COLO829 (cell line): ENCODE results near the gene TMEM72.
A peak's percentile ranks its signal among the peaks of the same experiment; 100 is the strongest.

Experiments
- DNase-seq: peaks from one replicate; pipeline ENCODE4 v3.0.0; 2012; ENCODE audit warnings: low spot score

TMEM72 gene

GRCh38 chr10:44920252-44920651 is 9.1 kb downstream of the TMEM72 start:
- no peak for DNase-seq

- DNase-seq = no peak
Observed at GRCh38 chr10:44921061-44921460, 9.9 kb downstream of the TMEM72 start.

DNA sequence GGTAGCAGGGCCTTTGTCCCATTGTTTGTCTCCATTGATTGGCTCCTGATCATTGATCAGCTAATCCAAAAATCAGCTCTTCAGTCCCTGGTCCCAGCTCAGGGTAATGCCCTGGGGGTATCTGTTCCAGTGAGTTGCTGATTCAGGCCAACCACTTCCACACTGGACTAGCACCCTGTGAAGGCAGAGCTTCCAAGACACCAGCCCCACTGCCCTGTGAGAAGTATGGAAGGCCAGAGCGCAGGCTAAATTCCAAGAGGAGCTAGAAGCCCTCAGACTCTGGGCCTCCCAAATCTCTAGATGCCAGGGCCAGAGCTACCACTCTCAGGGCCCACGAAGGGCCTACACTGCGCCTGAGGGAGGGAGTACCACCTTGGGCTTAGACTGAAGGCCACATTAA is 10.4 kb downstream of the TMEM72 start:
- DNase-seq = no peak

GRCh38 chr10:44922021-44922420 is 10.9 kb downstream of the TMEM72 start:
- no peak for DNase-seq

DNA sequence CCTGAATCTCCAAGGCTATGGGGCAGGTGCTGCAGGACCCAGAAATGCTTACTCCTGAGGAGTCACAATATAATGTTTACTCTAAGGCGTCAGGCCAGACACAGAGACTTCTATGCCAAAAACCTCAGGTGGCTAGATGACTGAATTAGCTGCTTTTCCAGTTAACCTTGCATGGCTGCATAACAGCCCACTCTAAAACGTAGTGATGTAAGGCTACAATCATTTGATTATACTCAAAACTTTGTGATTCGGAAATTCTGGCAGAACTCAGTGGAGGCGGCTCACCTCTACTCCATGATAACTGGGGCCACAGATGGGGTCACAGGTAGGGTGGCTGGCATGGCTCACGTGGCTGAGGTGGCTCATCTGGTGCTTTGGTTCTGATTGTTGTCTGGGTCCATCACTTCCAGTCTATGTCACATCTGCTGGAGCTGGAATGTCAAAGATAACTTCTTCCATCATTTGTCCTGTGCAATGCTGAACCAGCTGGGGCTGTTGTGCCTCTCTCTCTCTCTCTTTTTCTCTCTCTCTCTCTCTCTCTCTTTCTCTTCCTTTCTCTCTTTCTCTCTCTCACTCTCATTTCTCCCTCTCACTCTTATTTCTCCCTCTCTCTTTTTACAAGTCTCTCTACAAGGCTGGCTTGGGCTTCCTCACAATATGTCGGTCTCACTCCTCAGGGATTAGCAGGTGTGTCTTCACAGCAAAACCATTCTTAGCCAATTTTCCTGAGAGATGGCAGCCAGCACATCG is 11.8 kb downstream of the TMEM72 start:
- DNase-seq = no peak

GRCh38 chr10:44923611-44924010 is 12.5 kb downstream of the TMEM72 start:
- no peak for DNase-seq

GRCh38 chr10:44924261-44925040 is 13.3 kb downstream of the TMEM72 start:
- no peak for DNase-seq

DNA sequence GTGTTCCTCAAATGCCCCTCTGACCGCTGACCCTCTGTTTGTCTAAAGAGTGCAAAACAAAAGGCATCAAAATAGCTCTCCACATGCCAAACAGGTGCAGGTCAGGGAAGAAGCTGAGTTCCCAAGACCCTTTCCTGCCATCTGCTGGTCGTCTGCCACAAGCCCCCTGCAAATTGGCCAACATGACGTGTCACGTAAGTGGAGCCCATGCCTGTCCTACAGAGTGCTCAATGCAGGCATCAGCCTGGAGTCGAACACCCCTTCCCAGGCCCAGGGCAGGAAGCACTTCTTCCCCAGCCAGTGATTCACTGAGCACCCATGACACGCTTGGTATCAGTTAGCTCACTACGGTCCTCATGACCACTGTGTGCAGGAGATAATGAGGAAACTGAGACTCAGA is 14.1 kb downstream of the TMEM72 start:
- DNase-seq = no peak

GRCh38 chr10:44925811-44926750 is 14.9 kb downstream of the TMEM72 start:
- DNase-seq = no peak

- no peak for DNase-seq
Observed at GRCh38 chr10:44926751-44927351, 15.7 kb downstream of the TMEM72 start.

- no peak for DNase-seq
Observed at GRCh38 chr10:44927352-44927751, 16.2 kb downstream of the TMEM72 start.

DNA sequence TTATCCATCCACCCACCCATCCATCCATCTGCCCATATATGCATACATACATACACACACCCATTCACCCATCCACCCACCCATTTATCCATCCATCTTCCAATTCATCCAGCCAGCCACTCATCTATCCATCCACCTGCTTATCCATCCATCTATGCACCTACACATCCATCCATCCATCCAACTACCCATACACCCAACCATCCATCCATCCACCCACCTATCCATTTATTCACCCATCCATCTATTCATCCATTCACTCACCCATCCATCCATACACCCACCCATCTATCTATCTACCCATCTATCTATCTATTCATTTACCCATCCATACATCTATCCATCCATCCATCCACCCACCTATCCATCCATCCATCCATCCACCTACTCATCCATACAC is 17.3 kb downstream of the TMEM72 start:
- DNase-seq = no peak

DNA sequence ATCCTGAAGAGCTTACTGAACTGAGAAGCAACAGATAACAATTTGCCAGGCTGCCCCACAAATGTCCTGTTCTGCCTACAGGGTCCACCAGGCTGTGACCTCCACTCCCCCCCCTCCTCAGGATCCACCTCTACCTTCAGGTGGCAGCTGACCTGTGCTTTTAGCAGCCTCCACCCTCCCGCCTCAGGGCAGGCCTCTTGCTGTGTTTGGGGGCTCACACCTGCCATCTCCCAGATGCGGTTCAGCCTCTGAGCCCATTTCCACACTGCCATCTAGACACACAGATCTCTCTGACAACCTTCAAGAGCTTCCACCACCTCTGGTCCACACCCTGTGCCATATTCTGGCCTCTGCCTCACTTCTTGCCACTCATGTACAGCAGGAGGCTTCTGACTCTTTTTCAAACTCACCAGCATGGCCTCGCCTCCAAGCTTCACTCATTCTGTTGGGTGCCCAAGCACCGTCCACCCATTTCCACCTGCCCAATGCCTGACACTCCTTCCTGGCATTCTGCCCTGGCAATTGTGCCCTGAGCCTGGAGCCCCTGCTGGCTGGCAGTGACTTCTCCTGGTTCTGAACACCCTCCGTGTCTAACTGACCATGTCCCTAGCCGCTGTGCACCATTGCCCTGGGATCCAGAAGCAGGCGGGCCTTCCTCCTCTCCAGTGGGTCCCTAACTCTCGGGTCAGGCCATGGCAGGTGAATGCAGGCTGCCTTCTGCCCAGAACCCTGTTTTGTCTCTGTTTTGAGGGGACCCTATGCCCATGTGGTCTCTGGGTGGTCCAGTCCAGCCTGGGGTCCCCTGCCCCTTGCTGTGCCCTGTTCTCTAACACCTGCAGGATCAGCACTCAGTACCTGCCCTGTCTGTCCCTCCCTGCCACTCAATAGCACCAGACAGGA is 18.5 kb downstream of the TMEM72 start:
- no peak for DNase-seq

DNA sequence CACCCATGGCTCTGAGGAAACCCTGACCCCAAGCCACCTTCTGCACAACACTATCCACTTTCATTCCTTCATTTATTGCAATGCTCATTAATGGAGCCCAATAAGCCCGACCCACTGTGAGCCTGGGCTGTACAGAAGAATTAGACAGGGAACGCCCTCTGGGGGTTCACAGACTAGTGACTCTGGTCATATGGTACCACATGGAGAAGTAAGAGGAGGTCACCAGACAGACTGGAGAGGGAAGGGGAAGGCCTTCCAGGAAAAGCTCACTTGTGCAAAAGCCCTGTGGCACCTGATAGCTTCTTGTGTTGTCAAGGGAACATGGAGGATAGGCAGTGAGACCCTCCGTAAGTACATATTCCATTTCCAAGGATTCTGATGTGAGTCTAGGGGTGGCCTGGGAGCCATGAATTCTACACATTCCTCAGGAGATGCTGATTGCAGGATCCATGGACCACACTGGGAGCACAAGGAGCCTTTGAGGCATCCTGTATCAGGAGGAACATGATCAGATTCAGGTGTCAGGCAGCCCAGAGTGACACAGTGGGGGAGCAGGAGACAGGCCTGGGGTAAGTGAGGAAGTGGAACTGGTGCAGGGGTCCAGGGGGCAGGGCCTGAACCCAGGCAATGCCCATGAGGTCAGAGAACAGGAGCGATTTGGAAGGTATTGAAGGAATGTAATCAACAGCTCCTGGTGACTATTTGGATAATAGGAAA is 19.9 kb downstream of the TMEM72 start:
- no peak for DNase-seq

DNA sequence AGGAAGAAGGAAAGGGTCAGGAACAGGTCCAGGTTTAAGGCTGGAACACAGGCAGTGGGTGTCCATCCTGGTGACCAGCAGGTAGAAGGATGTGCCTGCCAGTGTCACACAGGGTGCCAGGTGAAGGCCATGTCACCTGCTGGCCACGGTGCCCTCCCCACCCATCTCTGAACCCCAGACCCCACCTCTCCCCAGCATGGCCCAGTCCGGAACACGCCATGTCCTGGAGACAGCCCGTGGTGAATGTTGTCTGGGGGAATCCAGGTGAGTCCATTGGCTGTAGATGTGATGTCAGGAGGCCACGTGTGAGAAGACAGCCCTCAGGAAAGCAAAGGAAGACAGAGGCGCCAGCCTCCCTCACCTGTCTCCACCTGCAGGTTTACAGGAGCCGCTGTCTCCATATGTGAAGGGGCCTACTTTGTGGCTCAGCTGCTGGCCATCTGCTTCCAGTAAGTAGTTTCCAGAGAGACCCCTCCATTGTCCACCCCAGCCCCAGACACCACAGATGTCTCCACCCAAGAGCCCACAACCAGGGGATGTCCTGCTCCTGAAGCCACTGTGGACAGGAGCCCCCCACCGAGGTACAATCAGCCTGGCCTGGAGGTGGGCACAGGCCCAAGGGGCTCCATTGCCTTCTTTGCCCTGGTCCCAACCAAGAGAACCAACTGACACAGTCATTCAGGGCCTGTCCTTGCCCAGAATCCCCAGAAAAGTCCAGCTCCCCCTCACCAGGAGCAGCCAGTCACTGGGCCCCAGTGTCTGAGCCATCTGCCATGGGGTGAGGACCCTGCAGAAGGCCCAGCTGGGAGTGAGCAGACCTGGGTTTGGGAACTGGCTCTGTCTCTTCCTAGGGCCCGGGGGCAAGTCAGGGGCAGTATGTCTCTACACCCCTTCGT is 20.7 kb downstream of the TMEM72 start:
- DNase-seq = no peak

- DNase-seq = peak; percentile 13
Observed at GRCh38 chr10:44932517-44933450, 21.6 kb downstream of the TMEM72 start.

DNA sequence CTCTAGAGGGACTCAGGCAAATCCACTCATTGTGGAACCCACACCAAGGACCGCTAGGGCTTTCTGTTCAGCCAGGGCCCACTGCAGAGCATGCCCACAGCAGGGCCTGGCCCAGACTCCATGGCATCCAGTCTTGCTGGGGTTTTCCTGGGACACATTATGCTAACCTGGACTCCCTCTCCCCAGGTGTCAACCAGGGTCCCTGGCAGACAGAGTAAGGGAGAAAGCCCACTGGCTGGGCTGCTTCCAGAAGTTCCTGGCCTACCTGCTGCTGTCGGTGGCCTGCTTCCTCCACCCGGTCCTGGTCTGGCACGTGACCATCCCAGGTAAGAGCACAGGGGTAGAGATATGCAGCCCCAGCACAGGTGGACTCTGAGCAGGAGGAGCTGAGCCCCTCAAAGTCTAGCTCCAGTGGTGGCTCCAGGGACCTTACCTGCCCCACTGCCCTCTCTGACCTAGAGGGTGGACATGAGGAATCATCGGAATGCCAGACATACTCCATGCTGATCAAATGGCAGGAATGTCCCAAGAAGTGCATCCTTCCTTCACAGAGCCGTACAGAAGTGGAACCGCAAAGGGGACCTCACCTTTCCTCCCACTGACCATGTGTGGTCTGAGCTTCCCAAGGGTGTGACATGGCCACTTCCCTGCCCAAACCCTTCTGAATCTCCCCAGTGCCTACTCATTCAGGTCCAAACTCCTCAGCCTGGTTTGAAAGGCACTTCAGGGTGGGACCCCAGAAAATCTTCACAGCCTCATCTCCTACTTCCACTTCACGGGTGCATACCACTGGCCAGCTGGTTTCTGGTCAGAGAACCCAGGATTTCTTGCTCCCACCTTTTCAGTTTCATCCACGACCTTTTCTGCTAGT is 22.5 kb downstream of the TMEM72 start:
- DNase-seq = no peak
